H1 (cell line): ENCODE results near the gene PPFIBP2. TPM values are rescaled to one million over a fixed set of nuclear protein-coding genes. Genes with fewer than 3 reads are reported as not detected.

Source experiments
- CBX8 ChIP-seq: fragments of 300-800, 300-1000 bp; sonication (generic); IDR thresholded peaks from 2 replicates; pipeline ENCODE4 v1.7.1; 2016; ENCODE audit warnings: low read depth, low read length, borderline replicate concordance
- CHD7 ChIP-seq: fragments of 300-600 bp; sonication (generic); IDR thresholded peaks from 2 replicates; pipeline ENCODE4 v1.7.1; 2012; ENCODE audit warnings: low read length, moderate library complexity, mild to moderate bottlenecking, inconsistent platforms; ENCODE audit not compliant: insufficient replicate concordance
- EP300 ChIP-seq, 2 experiments: IDR thresholded peaks; 1 replicate in 1 of 2; 2 replicates in 1 of 2; pipeline ENCODE4 v1.6.1; 2011 to 2012; ENCODE audit warnings: low read depth in 2 of 2, low read length in 2 of 2, mild to moderate bottlenecking in 2 of 2, borderline replicate concordance in 1 of 2, inconsistent platforms in 1 of 2, moderate library complexity in 1 of 2
- EZH2 ChIP-seq: fragments of 200-600 bp; sonication (generic); IDR thresholded peaks from 2 replicates; pipeline ENCODE4 v1.7.1; 2012; ENCODE audit warnings: low read depth, mild to moderate bottlenecking, moderate library complexity, low read length, inconsistent platforms; ENCODE audit not compliant: severe bottlenecking
- HDAC6 ChIP-seq: IDR thresholded peaks from one replicate; pipeline ENCODE4 v1.7.1; 2012; ENCODE audit warnings: low read depth, mild to moderate bottlenecking, inconsistent platforms, low read length, moderate library complexity
- KDM5A ChIP-seq: fragments of 200-600 bp; IDR thresholded peaks from 2 replicates; pipeline ENCODE4 v1.7.1; 2012; ENCODE audit warnings: mild to moderate bottlenecking, low read length, inconsistent platforms, mixed read lengths
- RAD21 ChIP-seq, 2 experiments: IDR thresholded peaks in 1 of 2; conservative IDR thresholded peaks in 1 of 2; 2 replicates each; pipeline ENCODE4 v1.6.1; 2011; ENCODE audit warnings: low read depth in 2 of 2, low read length in 2 of 2, improper control_type of control experiment in 1 of 2, inconsistent platforms in 1 of 2, mild to moderate bottlenecking in 1 of 2, moderate library complexity in 1 of 2
- RFX5 ChIP-seq: IDR thresholded peaks from 2 replicates; pipeline ENCODE4 v1.6.1; 2011; ENCODE audit warnings: low read depth, low read length, improper control_type of control experiment, borderline replicate concordance
- TBP ChIP-seq: IDR thresholded peaks from 2 replicates; pipeline ENCODE4 v1.6.1; 2011; ENCODE audit warnings: low read depth, low read length, improper control_type of control experiment
- TCF12 ChIP-seq: IDR thresholded peaks from 2 replicates; pipeline ENCODE4 v1.6.1; 2011; ENCODE audit warnings: low read depth, mild to moderate bottlenecking, low read length
- polyA plus RNA-seq, 7 experiments: library from polyadenylated mRNA; depleted of rRNA in 3 of 7; stranded (reverse) in 5 of 7; unstranded in 2 of 7; fragments of >200 nt in 5 of 7; fragments of 200-250 nt in 2 of 7; gene quantifications; 1 replicate in 5 of 7; 2 replicates in 1 of 7; 4 replicates in 1 of 7; pipeline versions ENCODE4 v1.2.1 to v1.2.3, GENCODE V29; 2011 to 2013; ENCODE audit warnings: missing spikeins in 2 of 7, mixed read lengths in 2 of 7
- total RNA-seq: library from RNA; stranded (reverse); fragmentation: NEBNext Ultra II Directional; extraction: Animal tissue kit (Norgen Biotek cat#: 25700); gene quantifications from 2 replicates; pipeline ENCODE4 v1.2.1, GENCODE V29; 2021

The PPFIBP2 gene
- total and polyA plus RNA-seq, 2 of the 8 experiments (the other 6 are each of a cell fraction or from before 2014, with no cell fraction given) = 5.5 to 9.8 TPM

GRCh38 chr11:7572001-7572712 is 58.4 kb downstream of the PPFIBP2 start (continued):
- TF ChIP-seq CHD7 (no peak), RAD21 (IDR thresholded peaks at IDR 0.05 in 1 of 2, conservative IDR thresholded peaks at IDR 0.05 in 1 of 2; ENCODE audit: low read depth in 2 of 2, low read length in 2 of 2) (no peak), HDAC6 (no peak), TCF12 (no peak), EP300 (IDR thresholded peaks at IDR 0.05; ENCODE audit: borderline replicate concordance in 1 of 2, low read depth in 2 of 2, low read length in 2 of 2) (no peak), CBX8 (no peak), RFX5 (no peak), TBP (no peak), KDM5A (no peak), EZH2 (no peak)
